GM21423 (cell line): Measurements from ENCODE around the gene PLGRKT.
"Not testable (repeated sequence)": the region's sequence is repeated elsewhere in the genome, so short reads cannot be mapped to it uniquely, and the experiment has no call there.

ENCODE experiments used
- ATAC-seq: cut with Tn5 transposase; IDR thresholded peaks from one replicate; pipeline ENCODE4 v1.9.1; 2021; ENCODE audit warnings: mild to moderate bottlenecking, moderate library complexity; ENCODE audit not compliant: unreplicated experiment

PLGRKT gene

GRCh38 chr9:5433328-5433727, 4.4 kb downstream of the PLGRKT start:
- not testable (repeated sequence) for ATAC-seq

GRCh38 chr9:5432890-5433289, 4.8 kb downstream of the PLGRKT start:
- not testable (repeated sequence) for ATAC-seq

- ATAC-seq, result no peak
Measured at GRCh38 chr9:5430912-5431311, 6.8 kb downstream of the PLGRKT start.

GRCh38 chr9:5429873-5430564, 7.7 kb downstream of the PLGRKT start:
- no peak for ATAC-seq

- ATAC-seq, result no peak
Measured at GRCh38 chr9:5428794-5429528, 8.8 kb downstream of the PLGRKT start.

- ATAC-seq, result no peak
Measured at GRCh38 chr9:5428172-5428571, 9.6 kb downstream of the PLGRKT start.

GRCh38 chr9:5427005-5427404, 10.7 kb downstream of the PLGRKT start:
- ATAC-seq, result no peak

- no peak for ATAC-seq
Measured at GRCh38 chr9:5425006-5425628, 12.6 kb downstream of the PLGRKT start.

- no peak for ATAC-seq
Measured at GRCh38 chr9:5422276-5422675, 15.4 kb downstream of the PLGRKT start.

GRCh38 chr9:5421163-5421562, 16.6 kb downstream of the PLGRKT start:
- ATAC-seq, result no peak

- ATAC-seq, result no peak
Measured at GRCh38 chr9:5419987-5420386, 17.7 kb downstream of the PLGRKT start.

- ATAC-seq, result no peak
Measured at GRCh38 chr9:5418481-5418880, 19.2 kb downstream of the PLGRKT start.

GRCh38 chr9:5416953-5417352, 20.8 kb downstream of the PLGRKT start:
- ATAC-seq, result no peak

GRCh38 chr9:5408596-5408995, 29.1 kb downstream of the PLGRKT start:
- no peak for ATAC-seq

GRCh38 chr9:5402217-5402616, 35.5 kb downstream of the PLGRKT start:
- no peak for ATAC-seq

GRCh38 chr9:5397547-5397946, 40.2 kb downstream of the PLGRKT start:
- not testable (repeated sequence) for ATAC-seq

GRCh38 chr9:5395428-5395827, 42.3 kb downstream of the PLGRKT start:
- no peak for ATAC-seq

- ATAC-seq, result not testable (repeated sequence)
Measured at GRCh38 chr9:5393976-5394375, 43.7 kb downstream of the PLGRKT start.

- ATAC-seq, result no peak
Measured at GRCh38 chr9:5393497-5393896, 44.2 kb downstream of the PLGRKT start.

GRCh38 chr9:5392285-5392684, 45.4 kb downstream of the PLGRKT start:
- no peak for ATAC-seq

GRCh38 chr9:5389109-5389732, 48.5 kb downstream of the PLGRKT start:
- peak; percentile 68 for ATAC-seq
